Spleen (tissue), 7 donors: ENCODE results near the gene SSB.

Experiments
- POLR2A ChIP-seq, 3 donors: fragments of 450-650 bp; IDR thresholded peaks; one replicate each; pipeline ENCODE4 v1.5.1; 2017; ENCODE audit warnings: antibody characterized with exemption in 3 of 3, mild to moderate bottlenecking in 1 of 3
- POLR2AphosphoS5 ChIP-seq, 3 donors: sonication (generic); formaldehyde crosslinking; IDR thresholded peaks; one replicate each; pipeline ENCODE4 v1.5.1; 2017; ENCODE audit warnings: antibody characterized with exemption in 3 of 3
- TF ChIP-seq, protein P1 (sequence below), 11 experiments: fragments of 200-600 bp in 7 of 11; fragments of 450-650 bp in 4 of 11; sonication (generic) in 4 of 11; IDR thresholded peaks in 8 of 11; conservative IDR thresholded peaks in 3 of 11; 1 replicate in 7 of 11; 2 replicates in 4 of 11; pipeline versions ENCODE4 v1.4.0 to v1.8.0; 2016 to 2021; ENCODE audit warnings: antibody characterized with exemption in 11 of 11, inconsistent platforms in 4 of 11, mild to moderate bottlenecking in 1 of 11
- donor health status: DM: no; HTN: no; CAD: no; lungs with moderate emphysema.
- donor health status: DM: no; HTN: no; CAD: no.
- donor health status: DM: no; HTN: no; CAD: no.

DNA sequence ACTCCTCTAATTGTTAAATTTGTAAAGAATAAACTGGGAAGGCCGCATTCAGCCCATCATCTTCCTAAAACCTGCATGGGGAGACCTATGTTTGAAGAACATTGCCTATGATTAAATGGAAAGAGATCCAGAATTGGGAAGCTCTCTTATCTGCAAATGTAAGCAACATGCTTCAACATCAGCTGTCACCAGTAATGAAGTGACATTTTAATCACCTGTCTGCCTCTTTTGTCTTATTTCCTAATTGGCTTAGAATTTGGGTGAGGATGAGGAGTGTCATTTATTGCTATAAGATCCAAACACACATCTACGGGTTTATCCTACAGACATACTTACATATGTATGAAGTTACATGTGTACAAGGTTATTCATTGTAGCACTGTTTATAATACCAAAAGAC lies 26.0 kb upstream of the SSB start:
- TF ChIP-seq POLR2AphosphoS5 (IDR thresholded peaks at IDR 0.05) (no peak), POLR2A (IDR thresholded peaks at IDR 0.05) (no peak)
- TF ChIP-seq, protein P1, sequence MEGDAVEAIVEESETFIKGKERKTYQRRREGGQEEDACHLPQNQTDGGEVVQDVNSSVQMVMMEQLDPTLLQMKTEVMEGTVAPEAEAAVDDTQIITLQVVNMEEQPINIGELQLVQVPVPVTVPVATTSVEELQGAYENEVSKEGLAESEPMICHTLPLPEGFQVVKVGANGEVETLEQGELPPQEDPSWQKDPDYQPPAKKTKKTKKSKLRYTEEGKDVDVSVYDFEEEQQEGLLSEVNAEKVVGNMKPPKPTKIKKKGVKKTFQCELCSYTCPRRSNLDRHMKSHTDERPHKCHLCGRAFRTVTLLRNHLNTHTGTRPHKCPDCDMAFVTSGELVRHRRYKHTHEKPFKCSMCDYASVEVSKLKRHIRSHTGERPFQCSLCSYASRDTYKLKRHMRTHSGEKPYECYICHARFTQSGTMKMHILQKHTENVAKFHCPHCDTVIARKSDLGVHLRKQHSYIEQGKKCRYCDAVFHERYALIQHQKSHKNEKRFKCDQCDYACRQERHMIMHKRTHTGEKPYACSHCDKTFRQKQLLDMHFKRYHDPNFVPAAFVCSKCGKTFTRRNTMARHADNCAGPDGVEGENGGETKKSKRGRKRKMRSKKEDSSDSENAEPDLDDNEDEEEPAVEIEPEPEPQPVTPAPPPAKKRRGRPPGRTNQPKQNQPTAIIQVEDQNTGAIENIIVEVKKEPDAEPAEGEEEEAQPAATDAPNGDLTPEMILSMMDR (IDR thresholded peaks at IDR 0.05 in 8 of 11, conservative IDR thresholded peaks at IDR 0.05 in 3 of 11), result no peak
